HepG2 (cell line): ENCODE data around the gene NYAP1. TPM values are rescaled to one million over a fixed set of nuclear protein-coding genes. Genes with fewer than 3 reads are reported as not detected.
A peak's percentile ranks its signal among the peaks of the same experiment; 100 is the strongest.

Source experiments
- CEBPG ChIP-seq: IDR thresholded peaks from 2 replicates; pipeline ENCODE4 v1.6.1; 2016
- ERF ChIP-seq: IDR thresholded peaks from 2 replicates; pipeline ENCODE4 v1.6.1; 2018; ENCODE audit warnings: missing biosample characterization, missing genetic modification reagents
- HNRNPH1 ChIP-seq: fragments of 200-400 bp; formaldehyde crosslinking; optimal IDR thresholded peaks from 2 replicates; pipeline ENCODE3; 2017; ENCODE audit warnings: mild to moderate bottlenecking, low read depth, low read length
- MEIS2 ChIP-seq: sonication (generic); formaldehyde crosslinking; IDR thresholded peaks from 2 replicates; pipeline ENCODE4 v1.9.0; 2021; ENCODE audit warnings: mild to moderate bottlenecking, missing genetic modification reagents
- MIXL1 ChIP-seq: IDR thresholded peaks from 2 replicates; pipeline ENCODE4 v1.6.1; 2016
- NFE2L2 ChIP-seq: fragments of 150-350 bp; IDR thresholded peaks from 2 replicates; pipeline ENCODE4 v1.6.1; 2014; ENCODE audit warnings: low read length
- PRPF4 ChIP-seq: fragments of 200-400 bp; formaldehyde crosslinking; IDR thresholded peaks from 2 replicates; pipeline ENCODE4 v1.6.1; 2016; ENCODE audit warnings: low read length, low read depth; ENCODE audit not compliant: poor library complexity, severe bottlenecking
- RCOR2 ChIP-seq: IDR thresholded peaks from 2 replicates; pipeline ENCODE4 v1.6.1; 2016; ENCODE audit warnings: missing biosample characterization, missing genetic modification reagents
- REPIN1 ChIP-seq: sonication (generic); formaldehyde crosslinking; IDR thresholded peaks from 2 replicates; pipeline ENCODE4 v1.8.0; 2022; ENCODE audit warnings: missing genetic modification reagents, low read depth, mild to moderate bottlenecking, borderline replicate concordance
- SETDB1 ChIP-seq: sonication (generic); formaldehyde crosslinking; IDR thresholded peaks from 2 replicates; pipeline ENCODE4 v1.5.1; 2020; ENCODE audit warnings: missing genetic modification reagents, mild to moderate bottlenecking, borderline replicate concordance
- TAF1 ChIP-seq: sonication (generic); formaldehyde crosslinking; IDR thresholded peaks from 2 replicates; pipeline ENCODE4 v1.4.0; 2020; ENCODE audit warnings: missing genetic modification reagents
- ZNF121 ChIP-seq: sonication (generic); formaldehyde crosslinking; IDR thresholded peaks from 2 replicates; pipeline ENCODE4 v1.5.0; 2020; ENCODE audit warnings: mild to moderate bottlenecking, missing genetic modification reagents
- ZNF235 ChIP-seq: sonication (generic); formaldehyde crosslinking; IDR thresholded peaks from 2 replicates; pipeline ENCODE4 v1.8.1; 2023; ENCODE audit warnings: mild to moderate bottlenecking, missing genetic modification reagents, borderline replicate concordance
- polyA plus RNA-seq, 8 experiments: library from polyadenylated mRNA; depleted of rRNA in 3 of 8; stranded (reverse) in 7 of 8; unstranded in 1 of 8; fragments of >200 nt; fragmentation: Illumina TruSeq in 4 of 8; extraction: Trizol in 4 of 8; gene quantifications; 2 replicates each; pipeline versions ENCODE4 v1.2.1 to v1.2.3, GENCODE V29; 2011 to 2016; ENCODE audit warnings: low read depth in 4 of 8, missing spikeins in 1 of 8, mixed read lengths in 1 of 8; ENCODE audit not compliant: insufficient read depth in 1 of 8
- total RNA-seq, 5 experiments: library from RNA; depleted of rRNA; stranded (reverse); fragments of >200 nt; fragmentation: Illumina TruSeq; extraction: Trizol; gene quantifications; 2 replicates each; pipeline ENCODE4 v1.2.3, GENCODE V29; 2016; ENCODE audit warnings: low read depth in 1 of 5
- TF ChIP-seq, protein P1 (sequence below): sonication (generic); formaldehyde crosslinking; IDR thresholded peaks from 2 replicates; pipeline ENCODE4 v1.4.0; 2020; ENCODE audit warnings: mild to moderate bottlenecking, missing genetic modification reagents, borderline replicate concordance
- TF ChIP-seq, protein P2 (sequence below), 2 experiments: sonication (generic) in 1 of 2; formaldehyde crosslinking in 1 of 2; IDR thresholded peaks; 2 replicates each; pipeline versions ENCODE4 v1.5.1 to v1.6.1; 2011 to 2020; ENCODE audit warnings: borderline replicate concordance in 1 of 2, low read depth in 1 of 2, low read length in 1 of 2, mild to moderate bottlenecking in 1 of 2, missing genetic modification reagents in 1 of 2, moderate library complexity in 1 of 2
- TF ChIP-seq, protein P3 (sequence below): sonication (generic); formaldehyde crosslinking; conservative IDR thresholded peaks from 2 replicates; pipeline ENCODE4 v1.4.0; 2020; ENCODE audit warnings: missing genetic modification reagents
- TF ChIP-seq, protein P4 (sequence below): sonication (generic); formaldehyde crosslinking; IDR thresholded peaks from 2 replicates; pipeline ENCODE4 v1.5.0; 2020; ENCODE audit warnings: mild to moderate bottlenecking, missing genetic modification reagents, moderate library complexity
- TF ChIP-seq, protein P5 (sequence below): IDR thresholded peaks from 2 replicates; pipeline ENCODE4 v1.6.1; 2016; ENCODE audit warnings: missing compliant biosample characterization, missing genetic modification reagents, borderline replicate concordance
- TF ChIP-seq, protein P6 (sequence below): IDR thresholded peaks from 2 replicates; pipeline ENCODE4 v1.6.1; 2016

NYAP1 gene
- total and polyA plus RNA-seq, 2 of the 13 experiments (the other 11 are each of a cell fraction or from before 2014, with no cell fraction given), result 0.15 to 0.46 TPM

DNA sequence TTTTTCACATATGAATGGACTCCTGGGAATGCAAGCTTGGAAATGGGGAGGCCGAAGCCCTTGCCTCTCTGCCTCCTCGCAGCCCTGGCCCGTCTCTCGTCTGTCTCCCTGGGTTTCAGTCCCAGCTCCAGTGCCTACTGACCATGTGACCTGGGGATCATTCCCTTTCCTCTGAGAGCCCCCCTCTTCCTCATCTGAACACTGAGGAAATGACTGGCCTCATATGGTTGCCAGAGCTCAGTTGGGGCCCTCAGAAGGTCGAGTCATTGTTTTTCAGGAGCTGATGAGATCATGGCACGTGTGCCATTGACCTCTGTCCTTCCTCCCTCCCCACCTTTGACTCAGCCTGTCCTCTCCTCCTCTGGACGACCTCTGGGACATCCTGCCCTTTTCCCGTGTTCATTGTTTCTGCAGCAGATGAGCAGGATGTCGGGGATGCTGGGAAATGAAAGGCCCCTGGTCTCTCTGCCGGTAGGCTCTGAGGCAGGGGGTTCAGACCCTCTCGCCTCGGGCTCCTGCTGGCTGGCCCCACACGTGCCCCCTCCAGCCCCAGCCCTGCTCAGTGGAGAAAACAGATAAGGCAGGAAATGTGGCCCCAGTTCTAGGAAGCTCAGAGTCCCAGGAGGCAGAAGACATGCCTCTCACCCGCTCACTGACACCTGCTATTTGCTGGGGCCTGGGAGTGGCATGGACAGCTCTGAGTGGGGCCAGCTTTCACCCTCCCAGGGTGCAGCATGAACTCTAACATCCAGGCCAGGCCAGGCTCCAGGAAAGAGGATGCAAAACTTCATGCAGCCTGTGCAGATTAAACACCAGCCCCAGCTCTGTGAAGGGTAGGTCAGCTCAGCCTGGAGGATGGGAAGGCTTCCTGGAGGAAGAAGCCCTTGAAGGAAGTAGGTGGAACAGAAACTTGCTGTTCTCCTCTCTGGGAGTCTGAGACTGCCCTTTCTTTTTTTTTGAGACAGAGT, 39.1 kb upstream of the NYAP1 start (continued):
- TF ChIP-seq, protein P1, sequence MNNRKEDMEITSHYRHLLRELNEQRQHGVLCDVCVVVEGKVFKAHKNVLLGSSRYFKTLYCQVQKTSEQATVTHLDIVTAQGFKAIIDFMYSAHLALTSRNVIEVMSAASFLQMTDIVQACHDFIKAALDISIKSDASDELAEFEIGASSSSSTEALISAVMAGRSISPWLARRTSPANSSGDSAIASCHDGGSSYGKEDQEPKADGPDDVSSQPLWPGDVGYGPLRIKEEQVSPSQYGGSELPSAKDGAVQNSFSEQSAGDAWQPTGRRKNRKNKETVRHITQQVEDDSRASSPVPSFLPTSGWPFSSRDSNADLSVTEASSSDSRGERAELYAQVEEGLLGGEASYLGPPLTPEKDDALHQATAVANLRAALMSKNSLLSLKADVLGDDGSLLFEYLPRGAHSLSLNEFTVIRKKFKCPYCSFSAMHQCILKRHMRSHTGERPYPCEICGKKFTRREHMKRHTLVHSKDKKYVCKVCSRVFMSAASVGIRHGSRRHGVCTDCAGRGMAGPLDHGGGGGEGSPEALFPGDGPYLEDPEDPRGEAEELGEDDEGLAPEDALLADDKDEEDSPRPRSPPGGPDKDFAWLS, result 0 out of 2 replicates have a peak, but pooled peaks have one; percentile 94
- TF ChIP-seq ZNF235 (CRISPR knock-in tag) (no peak), MEIS2 (CRISPR knock-in tag) (0 out of 2 replicates have a peak, but pooled peaks have one; percentile 9), RCOR2 (CRISPR knock-in tag) (peak; percentile 88; the same call in 1 of the 2 replicates), NFE2L2 (peak; percentile 61; the same call in 1 of the 2 replicates), PRPF4 (no peak), SETDB1 (CRISPR knock-in tag) (no peak), ZNF121 (CRISPR knock-in tag) (peak; percentile 91), HNRNPH1 (no peak), TAF1 (CRISPR knock-in tag) (peak; percentile 67), CEBPG (CRISPR knock-in tag) (peak; percentile 46; the same call in 1 of the 2 replicates), ERF (CRISPR knock-in tag) (peak; percentile 93), MIXL1 (CRISPR knock-in tag) (peak; percentile 72; the same call in 1 of the 2 replicates), REPIN1 (CRISPR knock-in tag) (peak; percentile 82)
- TF ChIP-seq, protein P2, sequence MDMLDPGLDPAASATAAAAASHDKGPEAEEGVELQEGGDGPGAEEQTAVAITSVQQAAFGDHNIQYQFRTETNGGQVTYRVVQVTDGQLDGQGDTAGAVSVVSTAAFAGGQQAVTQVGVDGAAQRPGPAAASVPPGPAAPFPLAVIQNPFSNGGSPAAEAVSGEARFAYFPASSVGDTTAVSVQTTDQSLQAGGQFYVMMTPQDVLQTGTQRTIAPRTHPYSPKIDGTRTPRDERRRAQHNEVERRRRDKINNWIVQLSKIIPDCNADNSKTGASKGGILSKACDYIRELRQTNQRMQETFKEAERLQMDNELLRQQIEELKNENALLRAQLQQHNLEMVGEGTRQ (IDR thresholded peaks at IDR 0.05; ENCODE audit: low read depth, low read length), result peak; percentile 68
- TF ChIP-seq, protein P2 (CRISPR knock-in tag; IDR thresholded peaks at IDR 0.05; ENCODE audit: borderline replicate concordance), result peak; percentile 85; the same call in 1 of the 2 replicates
- TF ChIP-seq, protein P3, sequence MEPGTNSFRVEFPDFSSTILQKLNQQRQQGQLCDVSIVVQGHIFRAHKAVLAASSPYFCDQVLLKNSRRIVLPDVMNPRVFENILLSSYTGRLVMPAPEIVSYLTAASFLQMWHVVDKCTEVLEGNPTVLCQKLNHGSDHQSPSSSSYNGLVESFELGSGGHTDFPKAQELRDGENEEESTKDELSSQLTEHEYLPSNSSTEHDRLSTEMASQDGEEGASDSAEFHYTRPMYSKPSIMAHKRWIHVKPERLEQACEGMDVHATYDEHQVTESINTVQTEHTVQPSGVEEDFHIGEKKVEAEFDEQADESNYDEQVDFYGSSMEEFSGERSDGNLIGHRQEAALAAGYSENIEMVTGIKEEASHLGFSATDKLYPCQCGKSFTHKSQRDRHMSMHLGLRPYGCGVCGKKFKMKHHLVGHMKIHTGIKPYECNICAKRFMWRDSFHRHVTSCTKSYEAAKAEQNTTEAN (CRISPR knock-in tag), result peak; percentile 10; the same call in 1 of the 2 replicates
- TF ChIP-seq, protein P4, sequence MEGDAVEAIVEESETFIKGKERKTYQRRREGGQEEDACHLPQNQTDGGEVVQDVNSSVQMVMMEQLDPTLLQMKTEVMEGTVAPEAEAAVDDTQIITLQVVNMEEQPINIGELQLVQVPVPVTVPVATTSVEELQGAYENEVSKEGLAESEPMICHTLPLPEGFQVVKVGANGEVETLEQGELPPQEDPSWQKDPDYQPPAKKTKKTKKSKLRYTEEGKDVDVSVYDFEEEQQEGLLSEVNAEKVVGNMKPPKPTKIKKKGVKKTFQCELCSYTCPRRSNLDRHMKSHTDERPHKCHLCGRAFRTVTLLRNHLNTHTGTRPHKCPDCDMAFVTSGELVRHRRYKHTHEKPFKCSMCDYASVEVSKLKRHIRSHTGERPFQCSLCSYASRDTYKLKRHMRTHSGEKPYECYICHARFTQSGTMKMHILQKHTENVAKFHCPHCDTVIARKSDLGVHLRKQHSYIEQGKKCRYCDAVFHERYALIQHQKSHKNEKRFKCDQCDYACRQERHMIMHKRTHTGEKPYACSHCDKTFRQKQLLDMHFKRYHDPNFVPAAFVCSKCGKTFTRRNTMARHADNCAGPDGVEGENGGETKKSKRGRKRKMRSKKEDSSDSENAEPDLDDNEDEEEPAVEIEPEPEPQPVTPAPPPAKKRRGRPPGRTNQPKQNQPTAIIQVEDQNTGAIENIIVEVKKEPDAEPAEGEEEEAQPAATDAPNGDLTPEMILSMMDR (CRISPR knock-in tag), result no peak
- TF ChIP-seq, protein P5, sequence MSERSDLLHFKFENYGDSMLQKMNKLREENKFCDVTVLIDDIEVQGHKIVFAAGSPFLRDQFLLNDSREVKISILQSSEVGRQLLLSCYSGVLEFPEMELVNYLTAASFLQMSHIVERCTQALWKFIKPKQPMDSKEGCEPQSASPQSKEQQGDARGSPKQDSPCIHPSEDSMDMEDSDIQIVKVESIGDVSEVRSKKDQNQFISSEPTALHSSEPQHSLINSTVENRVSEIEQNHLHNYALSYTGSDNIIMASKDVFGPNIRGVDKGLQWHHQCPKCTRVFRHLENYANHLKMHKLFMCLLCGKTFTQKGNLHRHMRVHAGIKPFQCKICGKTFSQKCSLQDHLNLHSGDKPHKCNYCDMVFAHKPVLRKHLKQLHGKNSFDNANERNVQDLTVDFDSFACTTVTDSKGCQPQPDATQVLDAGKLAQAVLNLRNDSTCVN (CRISPR knock-in tag), result peak; percentile 54; the same call in 1 of the 2 replicates
- TF ChIP-seq, protein P6, sequence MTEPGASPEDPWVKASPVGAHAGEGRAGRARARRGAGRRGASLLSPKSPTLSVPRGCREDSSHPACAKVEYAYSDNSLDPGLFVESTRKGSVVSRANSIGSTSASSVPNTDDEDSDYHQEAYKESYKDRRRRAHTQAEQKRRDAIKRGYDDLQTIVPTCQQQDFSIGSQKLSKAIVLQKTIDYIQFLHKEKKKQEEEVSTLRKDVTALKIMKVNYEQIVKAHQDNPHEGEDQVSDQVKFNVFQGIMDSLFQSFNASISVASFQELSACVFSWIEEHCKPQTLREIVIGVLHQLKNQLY (CRISPR knock-in tag), result peak; percentile 97
